ENCODE results near the gene VAV1.

GRCh38 chr19:6903446-6903845, 130.9 kb downstream of the VAV1 start:
- TF ChIP-seq POLR2A (IDR thresholded peaks at IDR 0.05) (no peak), CTCF (IDR thresholded peaks at IDR 0.05) (no peak)

Measured in esophagus squamous epithelium (tissue), 4 donors.